ENCODE results near the gene TAOK1.

Gene TAOK1

DNA sequence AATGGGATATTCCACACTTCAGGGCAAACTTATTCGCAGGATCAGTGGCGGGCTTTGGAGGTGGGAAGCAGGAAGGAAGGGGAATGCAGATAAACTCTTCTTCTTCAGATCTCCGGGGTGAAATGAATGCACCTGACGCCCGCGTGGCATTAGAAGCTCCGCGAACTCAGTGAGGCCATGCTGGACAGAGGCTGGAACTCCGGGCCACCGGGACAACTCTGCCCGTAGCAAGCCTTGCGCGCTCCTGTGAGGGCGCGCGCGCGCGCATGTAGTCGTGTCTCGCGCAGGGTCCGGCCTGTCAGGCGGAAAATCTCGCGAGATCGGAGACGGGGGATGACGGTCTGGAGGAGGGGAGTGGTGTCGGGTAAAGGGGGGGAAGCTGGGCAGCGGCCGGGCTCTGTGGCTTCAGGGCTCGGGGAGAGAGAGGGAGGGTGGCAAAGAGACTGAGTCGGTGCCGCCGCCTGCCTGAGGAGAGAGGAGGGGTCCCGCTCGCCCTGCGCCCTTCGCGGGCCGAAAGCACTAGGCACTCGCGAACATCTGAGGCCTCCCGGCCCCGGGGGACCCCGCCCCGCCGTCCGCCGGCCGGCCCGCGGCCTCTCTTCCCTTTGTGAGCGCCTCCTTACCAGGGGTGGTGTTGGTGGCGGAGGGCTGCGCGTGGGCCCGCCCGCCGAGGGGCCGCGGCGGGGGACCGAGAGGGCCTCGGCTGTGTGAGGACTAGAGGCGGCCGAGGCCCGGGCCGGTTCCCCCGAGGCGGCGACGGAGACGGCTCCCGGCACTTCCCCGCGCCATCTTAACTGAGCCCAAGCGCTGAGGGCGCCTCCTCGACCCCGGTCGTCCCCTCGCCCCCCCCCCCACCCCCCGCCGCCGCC, at the start of gene TAOK1 (continued):
- no peak for TF ChIP-seq ZNF223 (tag by site-specific recombination; IDR thresholded peaks at IDR 0.05)
- TF ChIP-seq TCF7L2 (IDR thresholded peaks at IDR 0.05; ENCODE audit: borderline replicate concordance, low read depth, low read length) = no peak

GRCh38 chr17:29341726-29342125, 48.4 kb upstream of the TAOK1 start:
- H3K36me3 ChIP-seq (ENCODE audit: control insufficient read depth in 2 of 2, insufficient read depth in 1 of 2, low read length in 2 of 2) = no peaks in the 10 kb centered on the region
- peak; percentile 5; the same call in 1 of the 2 replicates for TF ChIP-seq ZNF366 (tag by site-specific recombination; conservative IDR thresholded peaks at IDR 0.05)
- TF ChIP-seq ZBTB7A (tag by site-specific recombination; IDR thresholded peaks at IDR 0.05; ENCODE audit: low read depth) = no peak
- no peak for TF ChIP-seq ZBTB21 (tag by site-specific recombination; IDR thresholded peaks at IDR 0.05)
- POLR2A ChIA-PET = no interaction called here
- CTCF ChIA-PET = no interaction called here
- no peaks in the 10 kb centered on the region for H3K4me1 ChIP-seq (ENCODE audit: control insufficient read depth, insufficient read depth, low read length)
- H3K27ac ChIP-seq (ENCODE audit: extremely low read depth, low read depth, low read length) = no peak overlapping the region
- H3K4me3 ChIP-seq (ENCODE audit: low read depth, low read length) = no peak overlapping the region
- no peaks in the 10 kb centered on the region for H3K9me3 ChIP-seq (ENCODE audit: control insufficient read depth, insufficient read depth, low read depth, low read length)

DNA sequence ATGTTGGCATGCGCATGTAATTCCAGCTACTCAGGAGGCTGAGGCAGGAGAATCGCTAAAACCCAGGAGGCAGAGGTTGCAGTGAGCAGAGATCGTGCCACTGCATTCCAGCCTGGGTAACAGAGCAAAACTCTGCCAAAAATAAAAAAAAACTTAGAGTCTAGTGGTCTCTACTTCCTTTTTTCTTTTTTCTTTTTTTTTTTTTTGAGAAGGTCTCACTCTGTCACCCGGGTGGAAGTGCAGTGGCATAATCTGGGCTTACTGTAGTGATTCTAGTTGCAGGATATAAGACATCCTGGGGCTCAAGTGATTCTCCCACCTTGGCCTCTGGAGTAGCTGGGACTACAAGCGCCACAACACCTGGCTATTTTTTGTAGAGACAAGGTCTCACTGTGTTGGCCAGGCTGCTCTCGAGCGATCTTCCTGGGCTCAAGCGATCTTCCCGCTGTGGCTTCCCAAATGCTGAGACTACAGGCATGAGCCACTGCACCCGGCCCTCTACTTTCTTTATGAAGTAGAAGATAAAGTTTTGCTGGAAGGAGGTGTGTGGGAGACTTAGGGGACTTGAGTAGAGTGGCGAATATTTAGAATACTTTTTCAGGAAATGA, 47.9 kb upstream of the TAOK1 start:
- CTCF ChIA-PET = no interaction called here
- Histone ChIP-seq H3K4me3 (ENCODE audit: low read depth, low read length) (no peak overlapping the region), H3K4me1 (ENCODE audit: control insufficient read depth, insufficient read depth, low read length) (no peaks in the 10 kb centered on the region), H3K9me3 (ENCODE audit: control insufficient read depth, insufficient read depth, low read depth, low read length) (no peaks in the 10 kb centered on the region), H3K27ac (ENCODE audit: extremely low read depth, low read depth, low read length) (no peak overlapping the region), H3K36me3 (ENCODE audit: control insufficient read depth in 2 of 2, insufficient read depth in 1 of 2, low read length in 2 of 2) (no peaks in the 10 kb centered on the region)
- no peak for TF ChIP-seq SETDB1 (IDR thresholded peaks at IDR 0.05; ENCODE audit: insufficient read length, low read length)
- TF ChIP-seq ATF2 (tag by site-specific recombination; IDR thresholded peaks at IDR 0.05; ENCODE audit: low read depth) = no peak
- TF ChIP-seq ZNF302 (tag by site-specific recombination; IDR thresholded peaks at IDR 0.05; ENCODE audit: low read depth) = no peak
- TF ChIP-seq PRDM4 (tag by site-specific recombination; IDR thresholded peaks at IDR 0.05) = no peak
- TF ChIP-seq, protein P1, sequence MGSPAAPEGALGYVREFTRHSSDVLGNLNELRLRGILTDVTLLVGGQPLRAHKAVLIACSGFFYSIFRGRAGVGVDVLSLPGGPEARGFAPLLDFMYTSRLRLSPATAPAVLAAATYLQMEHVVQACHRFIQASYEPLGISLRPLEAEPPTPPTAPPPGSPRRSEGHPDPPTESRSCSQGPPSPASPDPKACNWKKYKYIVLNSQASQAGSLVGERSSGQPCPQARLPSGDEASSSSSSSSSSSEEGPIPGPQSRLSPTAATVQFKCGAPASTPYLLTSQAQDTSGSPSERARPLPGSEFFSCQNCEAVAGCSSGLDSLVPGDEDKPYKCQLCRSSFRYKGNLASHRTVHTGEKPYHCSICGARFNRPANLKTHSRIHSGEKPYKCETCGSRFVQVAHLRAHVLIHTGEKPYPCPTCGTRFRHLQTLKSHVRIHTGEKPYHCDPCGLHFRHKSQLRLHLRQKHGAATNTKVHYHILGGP (tag by site-specific recombination; IDR thresholded peaks at IDR 0.05) = no peak
- TF ChIP-seq ZBTB21 (tag by site-specific recombination; IDR thresholded peaks at IDR 0.05) = no peak
- TF ChIP-seq KLF10 (tag by site-specific recombination; IDR thresholded peaks at IDR 0.05) = no peak
- TF ChIP-seq ZNF335 (tag by site-specific recombination; conservative IDR thresholded peaks at IDR 0.05) = no peak
- POLR2A ChIA-PET = no interaction called here

All from HEK293 (cell line).